HL-60/S4 treated with phorbol 12-myristate 13-acetate at 8.2 ng/mL for 4 days and 3 days (cell line): ENCODE measurements around the gene ONECUT2.

Source experiments
- in situ Hi-C: fragments of 300-500 bp; cut with MboI; formaldehyde crosslinking; loops from 2 replicates; pipeline ENCODE4 v1.15.0; 2022; ENCODE audit warnings: low sequenced_read_pairs

ONECUT2 gene

GRCh38 chr18:57523171-57523956, 88.2 kb downstream of the ONECUT2 start:
- in situ Hi-C loops, result no loop called here

- in situ Hi-C loops, result no loop called here
These were observed 92.5 kb downstream of the ONECUT2 start for GRCh38 chr18:57527556-57528229.

- in situ Hi-C loops, result no loop called here
These were observed 94.0 kb downstream of the ONECUT2 start for GRCh38 chr18:57529151-57529550.

GRCh38 chr18:57533006-57533867, 98.1 kb downstream of the ONECUT2 start:
- in situ Hi-C loops, result no loop called here

- in situ Hi-C loops, result no loop called here
These were observed 98.8 kb downstream of the ONECUT2 start for GRCh38 chr18:57533868-57534510.

- in situ Hi-C loops, result no loop called here
These were observed 99.3 kb downstream of the ONECUT2 start for GRCh38 chr18:57534511-57534909.

DNA sequence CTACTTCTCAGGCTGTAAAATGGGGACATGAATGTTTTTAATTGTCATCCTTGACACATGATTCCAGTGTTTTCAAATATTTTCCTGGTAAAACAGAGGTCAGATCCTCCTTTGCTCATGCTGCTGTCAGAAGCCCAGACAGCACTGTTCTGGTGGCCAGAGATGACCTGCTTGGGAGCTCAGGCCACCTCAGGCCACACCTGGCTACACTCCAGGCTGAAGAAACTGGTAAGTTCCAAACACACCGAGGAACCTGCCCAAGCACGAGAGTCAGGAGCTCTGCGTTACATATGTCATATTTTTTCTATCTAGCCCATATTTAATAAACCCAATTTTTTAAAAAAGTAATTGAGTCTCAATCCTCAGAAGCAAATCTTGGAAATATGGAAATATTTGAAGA, 103.4 kb downstream of the ONECUT2 start:
- in situ Hi-C loops, result no loop called here

- in situ Hi-C loops, result no loop called here
These were observed 104.5 kb downstream of the ONECUT2 start for GRCh38 chr18:57539702-57540101.
